Ishikawa (cell line): ENCODE measurements around the gene VEZF1.

Experiments used
- CREB1 ChIP-seq: IDR thresholded peaks from 2 replicates; pipeline ENCODE4 v1.6.1; 2012; ENCODE audit warnings: low read depth
- EGR1 ChIP-seq: IDR thresholded peaks from 2 replicates; pipeline ENCODE4 v1.6.1; 2012
- EP300 ChIP-seq: IDR thresholded peaks from 2 replicates; pipeline ENCODE4 v1.6.1; 2012; ENCODE audit warnings: borderline replicate concordance
- FOXM1 ChIP-seq: IDR thresholded peaks from 2 replicates; pipeline ENCODE4 v1.6.1; 2012; ENCODE audit warnings: low read depth, borderline replicate concordance
- MAX ChIP-seq: IDR thresholded peaks from 2 replicates; pipeline ENCODE4 v1.6.1; 2012
- NFIC ChIP-seq: IDR thresholded peaks from 2 replicates; pipeline ENCODE4 v1.6.1; 2012
- RAD21 ChIP-seq: IDR thresholded peaks from 2 replicates; pipeline ENCODE4 v1.6.1; 2012; ENCODE audit warnings: low read depth
- REST ChIP-seq: IDR thresholded peaks from 2 replicates; pipeline ENCODE4 v1.6.1; 2012; ENCODE audit warnings: low read depth, mild to moderate bottlenecking
- TAF1 ChIP-seq: IDR thresholded peaks from 2 replicates; pipeline ENCODE4 v1.6.1; 2012; ENCODE audit warnings: low read depth, mild to moderate bottlenecking
- TCF12 ChIP-seq: IDR thresholded peaks from 2 replicates; pipeline ENCODE4 v1.6.1; 2012; ENCODE audit warnings: low read depth
- TEAD4 ChIP-seq: IDR thresholded peaks from 2 replicates; pipeline ENCODE4 v1.6.1; 2012
- USF1 ChIP-seq: IDR thresholded peaks from 2 replicates; pipeline ENCODE4 v1.6.1; 2012
- YY1 ChIP-seq: IDR thresholded peaks from 2 replicates; pipeline ENCODE4 v1.6.1; 2012; ENCODE audit warnings: low read depth
- ZBTB7A ChIP-seq: IDR thresholded peaks from 2 replicates; pipeline ENCODE4 v1.6.1; 2012; ENCODE audit warnings: low read depth

VEZF1 gene

DNA sequence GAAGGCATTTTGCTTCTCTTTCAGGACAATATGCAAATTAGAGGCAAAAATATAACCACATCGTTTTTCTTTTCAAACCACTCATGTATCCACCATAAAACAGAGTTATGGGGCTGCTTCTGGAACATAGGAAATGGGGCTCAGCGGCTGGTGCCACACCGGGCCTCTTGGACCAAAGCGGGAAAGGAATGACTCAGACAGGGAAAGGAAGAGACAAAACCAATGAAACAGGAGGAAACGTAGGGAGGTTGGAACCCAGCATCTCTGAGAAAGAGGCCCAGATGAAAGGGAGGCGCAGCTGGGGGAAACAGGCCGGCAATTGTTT lies 61.4 kb downstream of the VEZF1 start:
- TF ChIP-seq USF1 (no peak), MAX (0 out of 2 replicates have a peak, but pooled peaks have one; percentile 10)

- TF ChIP-seq TEAD4 (no peak), USF1 (no peak), CREB1 (no peak), YY1 (no peak), EP300 (no peak)
Observed at GRCh38 chr17:57925361-57925990, 62.6 kb downstream of the VEZF1 start.

GRCh38 chr17:57924677-57925076 lies 63.4 kb downstream of the VEZF1 start:
- TF ChIP-seq TAF1 = no peak
- TF ChIP-seq CREB1 = no peak
- peak; percentile 88; the same call in 1 of the 2 replicates for TF ChIP-seq FOXM1
- TF ChIP-seq EGR1 = no peak
- peak; percentile 59 for TF ChIP-seq TEAD4
- TF ChIP-seq TCF12 = peak; percentile 92; the same call in 1 of the 2 replicates
- TF ChIP-seq RAD21 = peak; percentile 3; the same call in 1 of the 2 replicates
- no peak for TF ChIP-seq MAX
- TF ChIP-seq REST = no peak
- TF ChIP-seq ZBTB7A = no peak
- TF ChIP-seq YY1 = no peak
- peak; percentile 92 for TF ChIP-seq NFIC
- peak; percentile 89 for TF ChIP-seq EP300
